A549 (cell line): ENCODE measurements around the gene PRDM5. TPM values are rescaled to one million over a fixed set of nuclear protein-coding genes. Genes with fewer than 3 reads are reported as not detected.

Experiments
- ATAC-seq, 2 experiments: fragments of 200-7000 bp in 1 of 2; fragments of >200 bp in 1 of 2; cut with Nextera tagmentation in 1 of 2; cut with Tn5 transposase in 1 of 2; 3 replicates each; pipeline versions ENCODE4 v1.8.0 to v1.9.1; 2018 to 2020; ENCODE audit warnings: mild to moderate bottlenecking in 1 of 2, moderate library complexity in 1 of 2
- CTCF ChIA-PET: fragments of 300-600 bp; sonication (Branson Sonifier 250); formaldehyde crosslinking; extraction: SDS; loops from one replicate; lab custom pipeline; 2021; ENCODE audit warnings: antibody characterized with exemption, inconsistent platforms; lab: Yijun Ruan, JAX
- POLR2A ChIA-PET: fragments of 350-600 bp; formaldehyde crosslinking; extraction: SDS; loops from one replicate; lab custom pipeline; 2021; ENCODE audit warnings: antibody characterized with exemption, inconsistent platforms; lab: Yijun Ruan, JAX
- DNase-seq, 2 experiments: peaks; one replicate each; pipeline versions ENCODE4 v3.0.0 to v3.0.0-alpha.2; 2011 to 2016; ENCODE audit warnings: low read depth in 1 of 2, low spot score in 1 of 2
- FAIRE-seq: peaks from 2 replicates; lab custom pipeline; 2011; peaks lifted over from hg19 to GRCh38; lab: Jason Lieb, UNC
- H3K27ac ChIP-seq, 2 experiments: fragments of >200 bp; sonication (Bioruptor Twin); formaldehyde crosslinking; 3 replicates each; pipeline ENCODE4 v1.5.1; 2016 to 2017
- H3K4me1 ChIP-seq: fragments of >200 bp; sonication (Bioruptor Twin); formaldehyde crosslinking; 3 replicates; pipeline ENCODE4 v1.6.1; 2016
- H3K4me2 ChIP-seq: fragments of >200 bp; sonication (Bioruptor Twin); formaldehyde crosslinking; 3 replicates; pipeline ENCODE4 v1.6.1; 2016
- H3K4me3 ChIP-seq: fragments of >200 bp; sonication (Bioruptor Twin); formaldehyde crosslinking; 3 replicates; pipeline ENCODE4 v1.5.1; 2016
- H3K9me3 ChIP-seq: fragments of >200 bp; sonication (Bioruptor Twin); formaldehyde crosslinking; 3 replicates; pipeline ENCODE4 v1.6.1; 2016
- BHLHE40 ChIP-seq: IDR thresholded peaks from 2 replicates; pipeline ENCODE4 v1.6.1; 2012; ENCODE audit warnings: low read depth, low read length, inconsistent platforms
- CBX2 ChIP-seq: fragments of 200-600 bp; sonication (generic); IDR thresholded peaks from 2 replicates; pipeline ENCODE4 v1.6.1; 2016; ENCODE audit warnings: low read depth, mild to moderate bottlenecking, borderline replicate concordance
- CEBPB ChIP-seq, 2 experiments: fragments of >200 bp in 1 of 2; sonication (Bioruptor Twin) in 1 of 2; formaldehyde crosslinking in 1 of 2; IDR thresholded peaks; 2 replicates each; pipeline ENCODE4 v1.6.1; 2012 to 2016
- EHMT2 ChIP-seq: fragments of 200-600 bp; sonication (generic); IDR thresholded peaks from 2 replicates; pipeline ENCODE4 v1.6.1; 2016; ENCODE audit warnings: antibody characterized with exemption, low read depth, mild to moderate bottlenecking, moderate library complexity
- FOXS1 ChIP-seq: fragments of 250-450 bp; sonication (Bioruptor Pico); IDR thresholded peaks from 2 replicates; pipeline ENCODE4 v1.5.0; 2020; ENCODE audit warnings: mild to moderate bottlenecking, moderate library complexity
- GATA3 ChIP-seq: IDR thresholded peaks from 2 replicates; pipeline ENCODE4 v1.6.1; 2012; ENCODE audit warnings: borderline replicate concordance
- HOXA7 ChIP-seq: fragments of 250-450 bp; sonication (Bioruptor Pico); IDR thresholded peaks from 2 replicates; pipeline ENCODE4 v1.5.0; 2020; ENCODE audit warnings: mild to moderate bottlenecking, moderate library complexity
- NFE2L2 ChIP-seq: fragments of 150-350 bp; conservative IDR thresholded peaks from 2 replicates; pipeline ENCODE4 v1.6.1; 2014; ENCODE audit warnings: low read length
- PHF8 ChIP-seq: fragments of 200-600 bp; sonication (generic); IDR thresholded peaks from 2 replicates; pipeline ENCODE4 v1.6.1; 2016; ENCODE audit warnings: low read depth, mild to moderate bottlenecking, antibody characterized with exemption, moderate library complexity, borderline replicate concordance
- POLR2A ChIP-seq: IDR thresholded peaks from 2 replicates; pipeline ENCODE4 v1.6.1; 2012; ENCODE audit warnings: mild to moderate bottlenecking, low read length
- RAD21 ChIP-seq, 2 experiments: fragments of >200 bp in 1 of 2; sonication (Bioruptor Twin) in 1 of 2; formaldehyde crosslinking in 1 of 2; IDR thresholded peaks in 1 of 2; conservative IDR thresholded peaks in 1 of 2; 2 replicates in 1 of 2; 3 replicates in 1 of 2; pipeline ENCODE4 v1.6.1; 2012 to 2018; ENCODE audit warnings: inconsistent platforms in 1 of 2
- RARB ChIP-seq: fragments of 250-450 bp; sonication (Bioruptor Pico); IDR thresholded peaks from 2 replicates; pipeline ENCODE4 v1.8.0; 2021; ENCODE audit warnings: mild to moderate bottlenecking, moderate library complexity
- TFCP2L1 ChIP-seq: fragments of 250-450 bp; sonication (Bioruptor Pico); IDR thresholded peaks from 2 replicates; pipeline ENCODE4 v1.5.0; 2021; ENCODE audit warnings: mild to moderate bottlenecking
- TP53 ChIP-seq: fragments of 250-450 bp; sonication (Bioruptor Pico); IDR thresholded peaks from 2 replicates; pipeline ENCODE4 v1.5.0; 2021; ENCODE audit warnings: mild to moderate bottlenecking, moderate library complexity
- ZFP36 ChIP-seq: fragments of 450-650 bp; IDR thresholded peaks from 2 replicates; pipeline ENCODE4 v1.6.1; 2014; ENCODE audit warnings: borderline replicate concordance; ENCODE audit not compliant: partially characterized antibody
- WGBS: methylation state at CpG from one replicate; pipeline ENCODE4 v1.1.6; 2017; ENCODE audit errors: missing lambda C conversion rate; 5-methylcytosine and 5-hydroxymethylcytosine counted together
- polyA plus RNA-seq, 4 experiments: library from polyadenylated mRNA; depleted of rRNA in 3 of 4; stranded (reverse); fragments of >200 nt; fragmentation: RNase III in 1 of 4; extraction: RNeasy Plus Mini Kit Qiagen cat#74134 plus additional on column Dnase treatment in 1 of 4; gene quantifications; 2 replicates in 3 of 4; 3 replicates in 1 of 4; pipeline ENCODE4 v1.2.3, GENCODE V29; 2011 to 2017
- TF ChIP-seq, protein P1 (sequence below): IDR thresholded peaks from 2 replicates; pipeline ENCODE4 v1.6.1; 2012; ENCODE audit warnings: low read depth, borderline replicate concordance
- TF ChIP-seq, protein P2 (sequence below): fragments of 450-650 bp; IDR thresholded peaks from 2 replicates; pipeline ENCODE4 v1.6.1; 2014; ENCODE audit warnings: antibody characterized with exemption
- TF ChIP-seq, protein P3 (sequence below): fragments of >200 bp; sonication (Bioruptor Twin); formaldehyde crosslinking; IDR thresholded peaks from 3 replicates; pipeline ENCODE4 v1.6.1; 2016
- TF ChIP-seq, protein P4 (sequence below): IDR thresholded peaks from 2 replicates; pipeline ENCODE4 v1.6.1; 2012
- TF ChIP-seq, protein P5 (sequence below): fragments of >200 bp; sonication (Bioruptor Twin); formaldehyde crosslinking; IDR thresholded peaks from 2 replicates; pipeline ENCODE4 v1.6.1; 2016

PRDM5 gene
- polyA plus RNA-seq, 2 of the 4 experiments (the other 2 are of a cell fraction), result 6.5 to 12.9 TPM

DNA sequence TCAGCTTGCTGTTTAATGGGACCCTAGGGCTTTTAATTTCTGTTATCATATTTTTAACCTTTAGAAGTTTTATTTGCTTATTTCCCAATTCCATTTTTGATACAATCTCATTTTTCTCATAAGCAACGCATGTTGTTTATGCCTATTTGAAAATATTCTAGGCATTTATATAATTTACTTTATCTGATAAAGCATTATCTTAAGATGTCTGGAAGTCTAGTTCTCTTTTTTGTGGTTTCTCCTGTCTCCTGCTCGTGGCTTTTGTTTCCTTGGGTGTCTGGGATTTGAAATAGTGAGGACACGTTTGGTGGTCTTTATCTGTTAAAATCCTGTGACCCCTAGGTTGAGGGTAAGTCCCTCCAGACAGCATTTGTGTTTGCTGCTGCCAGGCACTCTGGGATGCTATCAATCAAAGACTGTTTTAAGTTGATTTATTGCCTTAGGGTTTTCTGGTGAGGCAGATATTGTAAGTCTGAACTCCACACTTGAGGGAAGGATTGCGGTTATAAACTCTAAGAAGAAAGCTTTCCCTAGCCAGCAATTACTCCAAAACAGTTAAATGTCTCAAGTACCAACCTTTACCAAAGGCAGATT is 208.0 kb downstream of the PRDM5 start:
- no peak for FAIRE-seq
- POLR2A ChIA-PET, result no interaction called here
- 53% methylated on average over 4 of the region's 4 CpGs for WGBS
- no peak overlapping the region for H3K4me2 ChIP-seq
- TF ChIP-seq RARB (CRISPR knock-in tag), result no peak
- TF ChIP-seq FOXS1 (CRISPR knock-in tag), result no peak
- TF ChIP-seq RAD21 (conservative IDR thresholded peaks at IDR 0.05 in 1 of 2, IDR thresholded peaks at IDR 0.05 in 1 of 2), result no peak
- TF ChIP-seq, protein P1, sequence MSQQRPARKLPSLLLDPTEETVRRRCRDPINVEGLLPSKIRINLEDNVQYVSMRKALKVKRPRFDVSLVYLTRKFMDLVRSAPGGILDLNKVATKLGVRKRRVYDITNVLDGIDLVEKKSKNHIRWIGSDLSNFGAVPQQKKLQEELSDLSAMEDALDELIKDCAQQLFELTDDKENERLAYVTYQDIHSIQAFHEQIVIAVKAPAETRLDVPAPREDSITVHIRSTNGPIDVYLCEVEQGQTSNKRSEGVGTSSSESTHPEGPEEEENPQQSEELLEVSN, result no peak
- TF ChIP-seq PHF8, result no peak
- TF ChIP-seq, protein P2, sequence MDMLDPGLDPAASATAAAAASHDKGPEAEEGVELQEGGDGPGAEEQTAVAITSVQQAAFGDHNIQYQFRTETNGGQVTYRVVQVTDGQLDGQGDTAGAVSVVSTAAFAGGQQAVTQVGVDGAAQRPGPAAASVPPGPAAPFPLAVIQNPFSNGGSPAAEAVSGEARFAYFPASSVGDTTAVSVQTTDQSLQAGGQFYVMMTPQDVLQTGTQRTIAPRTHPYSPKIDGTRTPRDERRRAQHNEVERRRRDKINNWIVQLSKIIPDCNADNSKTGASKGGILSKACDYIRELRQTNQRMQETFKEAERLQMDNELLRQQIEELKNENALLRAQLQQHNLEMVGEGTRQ, result no peak
- no peak for TF ChIP-seq CEBPB (IDR thresholded peaks at IDR 0.05)
- TF ChIP-seq ZFP36, result no peak
- no peak for TF ChIP-seq TFCP2L1 (CRISPR knock-in tag)
- no peak for TF ChIP-seq TP53 (CRISPR knock-in tag)
- TF ChIP-seq, protein P3, sequence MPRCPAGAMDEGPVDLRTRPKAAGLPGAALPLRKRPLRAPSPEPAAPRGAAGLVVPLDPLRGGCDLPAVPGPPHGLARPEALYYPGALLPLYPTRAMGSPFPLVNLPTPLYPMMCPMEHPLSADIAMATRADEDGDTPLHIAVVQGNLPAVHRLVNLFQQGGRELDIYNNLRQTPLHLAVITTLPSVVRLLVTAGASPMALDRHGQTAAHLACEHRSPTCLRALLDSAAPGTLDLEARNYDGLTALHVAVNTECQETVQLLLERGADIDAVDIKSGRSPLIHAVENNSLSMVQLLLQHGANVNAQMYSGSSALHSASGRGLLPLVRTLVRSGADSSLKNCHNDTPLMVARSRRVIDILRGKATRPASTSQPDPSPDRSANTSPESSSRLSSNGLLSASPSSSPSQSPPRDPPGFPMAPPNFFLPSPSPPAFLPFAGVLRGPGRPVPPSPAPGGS, result no peak
- TF ChIP-seq, protein P4, sequence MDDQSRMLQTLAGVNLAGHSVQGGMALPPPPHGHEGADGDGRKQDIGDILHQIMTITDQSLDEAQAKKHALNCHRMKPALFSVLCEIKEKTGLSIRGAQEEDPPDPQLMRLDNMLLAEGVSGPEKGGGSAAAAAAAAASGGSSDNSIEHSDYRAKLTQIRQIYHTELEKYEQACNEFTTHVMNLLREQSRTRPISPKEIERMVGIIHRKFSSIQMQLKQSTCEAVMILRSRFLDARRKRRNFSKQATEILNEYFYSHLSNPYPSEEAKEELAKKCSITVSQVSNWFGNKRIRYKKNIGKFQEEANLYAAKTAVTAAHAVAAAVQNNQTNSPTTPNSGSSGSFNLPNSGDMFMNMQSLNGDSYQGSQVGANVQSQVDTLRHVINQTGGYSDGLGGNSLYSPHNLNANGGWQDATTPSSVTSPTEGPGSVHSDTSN, result no peak
- no peak for TF ChIP-seq POLR2A
- no peak for TF ChIP-seq EHMT2
- TF ChIP-seq BHLHE40, result no peak
- H3K4me1 ChIP-seq, result no peaks in the 10 kb centered on the region
- H3K27ac ChIP-seq, result no peak overlapping the region
- CTCF ChIA-PET, result no interaction called here
- no peak for ATAC-seq
- no peak overlapping the region for H3K4me3 ChIP-seq
- no peak for DNase-seq
- no peaks in the 10 kb centered on the region for H3K9me3 ChIP-seq

DNA sequence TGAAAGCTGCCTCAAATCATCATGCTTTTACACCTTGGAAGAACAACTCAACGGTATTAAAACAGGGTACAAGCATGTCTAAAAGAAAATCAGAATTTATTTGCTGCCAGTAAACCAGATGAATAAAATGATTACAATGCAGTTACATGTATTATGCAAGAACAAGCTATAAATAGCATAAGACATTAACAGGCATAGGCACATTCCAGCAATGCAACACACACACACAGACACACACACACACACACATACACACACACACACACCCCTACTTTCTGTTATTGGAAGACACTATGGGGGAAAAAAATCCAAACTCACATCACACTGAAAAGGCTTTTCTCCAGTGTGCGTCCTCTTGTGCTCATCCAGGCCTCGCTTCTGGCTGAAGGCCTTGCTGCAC is 212.5 kb downstream of the PRDM5 start:
- ChIA-PET POLR2A (no interaction called here), CTCF (no interaction called here)
- Histone ChIP-seq H3K9me3 (no peaks in the 10 kb centered on the region), H3K4me2 (no peak overlapping the region), H3K4me1 (no peaks in the 10 kb centered on the region), H3K4me3 (no peak overlapping the region), H3K27ac (no peak overlapping the region)
- 67% methylated on average over 3 of the region's 3 CpGs for WGBS
- TF ChIP-seq NFE2L2 (no peak), CBX2 (no peak), GATA3 (no peak), HOXA7 (CRISPR knock-in tag) (no peak), CEBPB (IDR thresholded peaks at IDR 0.05) (no peak)
- TF ChIP-seq, protein P4, result no peak
- TF ChIP-seq, protein P3, result no peak
- TF ChIP-seq, protein P5, sequence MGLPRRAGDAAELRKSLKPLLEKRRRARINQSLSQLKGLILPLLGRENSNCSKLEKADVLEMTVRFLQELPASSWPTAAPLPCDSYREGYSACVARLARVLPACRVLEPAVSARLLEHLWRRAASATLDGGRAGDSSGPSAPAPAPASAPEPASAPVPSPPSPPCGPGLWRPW, result no peak
- ATAC-seq (no peak), DNase-seq (no peak), FAIRE-seq (no peak)
